NB4 (cell line): Measurements from ENCODE around the gene LRRC42.

Experiments
- CTCF ChIP-seq: IDR thresholded peaks from one replicate; pipeline ENCODE4 v1.5.1; 2012; ENCODE audit warnings: low read depth, low read length
- MAX ChIP-seq: IDR thresholded peaks from 2 replicates; pipeline ENCODE4 v1.6.1; 2011; ENCODE audit warnings: low read depth, low read length
- MYC ChIP-seq: IDR thresholded peaks from 2 replicates; pipeline ENCODE4 v1.6.1; 2011; ENCODE audit warnings: low read depth, low read length
- POLR2A ChIP-seq: IDR thresholded peaks from 2 replicates; pipeline ENCODE4 v1.6.1; 2011; ENCODE audit warnings: mild to moderate bottlenecking; ENCODE audit not compliant: insufficient read length; ENCODE audit errors: extremely low read depth

DNA sequence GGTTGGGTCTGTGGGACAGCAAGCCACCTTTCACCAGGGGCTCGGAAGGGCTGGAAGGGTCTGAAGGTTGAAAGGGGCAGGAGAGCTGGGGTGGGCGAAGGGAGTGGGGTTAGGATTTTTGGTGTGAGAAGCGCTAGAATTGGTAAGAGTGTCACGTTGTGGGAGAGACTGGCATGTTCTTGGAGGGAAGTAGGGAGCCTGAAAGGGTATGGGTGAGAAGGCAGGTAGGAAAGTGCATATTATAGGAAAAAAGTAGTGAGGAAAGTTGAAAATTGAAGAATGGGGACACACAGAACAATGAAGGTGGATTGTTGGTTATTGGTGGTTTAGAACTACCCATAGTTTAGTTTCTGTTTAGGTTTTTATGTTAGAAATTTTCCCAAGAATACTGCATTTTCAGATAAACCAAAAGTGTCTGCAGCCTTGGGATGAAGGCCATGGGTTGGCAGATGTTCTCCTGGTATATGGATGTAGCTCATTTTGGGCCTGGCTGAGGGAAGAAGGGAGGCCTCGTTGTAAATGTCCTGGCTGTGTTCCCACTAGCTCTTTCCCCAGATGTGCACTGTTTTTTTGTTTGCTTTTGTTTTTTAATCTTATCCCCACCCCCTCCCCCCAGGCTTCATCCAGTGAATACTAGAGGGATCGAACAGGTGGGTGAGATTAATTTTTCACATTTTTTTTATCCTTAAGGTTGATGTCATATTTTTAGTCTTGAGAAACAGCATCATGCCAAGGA, 1.2 kb downstream of the LRRC42 start:
- no peak for TF ChIP-seq CTCF
- no peak for TF ChIP-seq POLR2A
- TF ChIP-seq MYC, result no peak
- TF ChIP-seq MAX, result no peak
